Activated gamma-delta T cell (primary cell): ENCODE results near the gene FFAR2.
"Not testable (repeated sequence)": the region's sequence is repeated elsewhere in the genome, so short reads cannot be mapped to it uniquely, and the experiment has no call there.

ENCODE experiments used
- DNase-seq: peaks from one replicate; lab custom pipeline; 2025; lab: John Stamatoyannopoulos, UW

Gene FFAR2

GRCh38 chr19:35455616-35456201 is 7.7 kb downstream of the FFAR2 start:
- no peak for DNase-seq

- DNase-seq, result no peak
Observed at GRCh38 chr19:35457173-35457572, 9.1 kb downstream of the FFAR2 start.

GRCh38 chr19:35458192-35458591 is 10.1 kb downstream of the FFAR2 start:
- no peak for DNase-seq

- DNase-seq, result no peak
Observed at GRCh38 chr19:35458731-35459391, 10.8 kb downstream of the FFAR2 start.

- DNase-seq, result no peak
Observed at GRCh38 chr19:35459414-35460082, 11.5 kb downstream of the FFAR2 start.

- no peak for DNase-seq
Observed at GRCh38 chr19:35460608-35461007, 12.6 kb downstream of the FFAR2 start.

- DNase-seq, result no peak
Observed at GRCh38 chr19:35461060-35461459, 13.0 kb downstream of the FFAR2 start.

- DNase-seq, result not testable (repeated sequence)
Observed at GRCh38 chr19:35461788-35462187, 13.7 kb downstream of the FFAR2 start.

- DNase-seq, result no peak
Observed at GRCh38 chr19:35462476-35462953, 14.5 kb downstream of the FFAR2 start.

GRCh38 chr19:35462956-35463355 is 14.9 kb downstream of the FFAR2 start:
- DNase-seq, result not testable (repeated sequence)

- no peak for DNase-seq
Observed at GRCh38 chr19:35466259-35466658, 18.2 kb downstream of the FFAR2 start.

- no peak for DNase-seq
Observed at GRCh38 chr19:35468637-35469036, 20.6 kb downstream of the FFAR2 start.

GRCh38 chr19:35470128-35470527 is 22.1 kb downstream of the FFAR2 start:
- no peak for DNase-seq

- DNase-seq, result not testable (repeated sequence)
Observed at GRCh38 chr19:35471075-35471474, 23.0 kb downstream of the FFAR2 start.

GRCh38 chr19:35471946-35472345 is 23.9 kb downstream of the FFAR2 start:
- no peak for DNase-seq

- DNase-seq, result no peak
Observed at GRCh38 chr19:35474104-35474503, 26.0 kb downstream of the FFAR2 start.

- not testable (repeated sequence) for DNase-seq
Observed at GRCh38 chr19:35474594-35474993, 26.5 kb downstream of the FFAR2 start.

GRCh38 chr19:35476149-35476548 is 28.1 kb downstream of the FFAR2 start:
- DNase-seq, result no peak

GRCh38 chr19:35478794-35479677 is 31.0 kb downstream of the FFAR2 start:
- no peak for DNase-seq

GRCh38 chr19:35483089-35483488 is 35.0 kb downstream of the FFAR2 start:
- DNase-seq, result no peak

GRCh38 chr19:35484252-35485036 is 36.4 kb downstream of the FFAR2 start:
- DNase-seq, result no peak
